SK-N-SH (cell line): ENCODE results near the gene IL4R.
"Not testable (repeated sequence)": the region's sequence is repeated elsewhere in the genome, so short reads cannot be mapped to it uniquely, and the experiment has no call there.

Experiments used
- CHD2 ChIP-seq: fragments of 150-350 bp; IDR thresholded peaks from 2 replicates; pipeline ENCODE4 v1.6.1; 2018; ENCODE audit warnings: low read length; ENCODE audit not compliant: partially characterized antibody
- CTCF ChIP-seq: fragments of 200-600 bp; sonication (generic); IDR thresholded peaks from 2 replicates; pipeline ENCODE4 v1.6.1; 2017; ENCODE audit warnings: antibody characterized with exemption, mild to moderate bottlenecking, moderate library complexity
- EP300 ChIP-seq, 2 experiments: IDR thresholded peaks; 2 replicates each; pipeline versions ENCODE4 v1.4.0 to v1.6.1; 2012; ENCODE audit warnings: borderline replicate concordance in 1 of 2, low read depth in 1 of 2, low read length in 1 of 2
- EZH2phosphoT487 ChIP-seq: fragments of 200-600 bp; sonication (generic); IDR thresholded peaks from 2 replicates; pipeline ENCODE4 v1.6.1; 2017; ENCODE audit warnings: low read depth, mixed run types, mild to moderate bottlenecking, antibody characterized with exemption, moderate library complexity, borderline replicate concordance
- FOXM1 ChIP-seq: IDR thresholded peaks from 2 replicates; pipeline ENCODE4 v1.4.0; 2012; ENCODE audit warnings: low read depth, mild to moderate bottlenecking
- GABPA ChIP-seq: IDR thresholded peaks from 2 replicates; pipeline ENCODE4 v1.4.0; 2012; ENCODE audit warnings: low read depth, mild to moderate bottlenecking
- GATA2 ChIP-seq: sonication (generic); formaldehyde crosslinking; IDR thresholded peaks from 2 replicates; pipeline ENCODE4 v1.5.0; 2020; ENCODE audit warnings: mild to moderate bottlenecking, missing genetic modification reagents
- MAX ChIP-seq: IDR thresholded peaks from 2 replicates; pipeline ENCODE4 v1.4.0; 2012; ENCODE audit warnings: low read depth
- POLR2AphosphoS5 ChIP-seq: IDR thresholded peaks from 2 replicates; pipeline ENCODE4 v1.6.1; 2012; ENCODE audit warnings: low read depth, low read length
- RAD21 ChIP-seq: IDR thresholded peaks from 2 replicates; pipeline ENCODE4 v1.6.1; 2012; ENCODE audit warnings: mild to moderate bottlenecking, low read length
- REST ChIP-seq: IDR thresholded peaks from 2 replicates; pipeline ENCODE4 v1.6.1; 2012; ENCODE audit warnings: mild to moderate bottlenecking, low read depth, low read length, moderate library complexity
- TAF1 ChIP-seq: IDR thresholded peaks from 2 replicates; pipeline ENCODE4 v1.6.1; 2012; ENCODE audit warnings: low read depth, mild to moderate bottlenecking, low read length, moderate library complexity, borderline replicate concordance
- TCF12 ChIP-seq: IDR thresholded peaks from 2 replicates; pipeline ENCODE4 v1.4.0; 2012
- USF2 ChIP-seq: fragments of 150-350 bp; IDR thresholded peaks from 2 replicates; pipeline ENCODE4 v1.6.1; 2017; ENCODE audit warnings: antibody characterized with exemption, low read length, low read depth, borderline replicate concordance

DNA sequence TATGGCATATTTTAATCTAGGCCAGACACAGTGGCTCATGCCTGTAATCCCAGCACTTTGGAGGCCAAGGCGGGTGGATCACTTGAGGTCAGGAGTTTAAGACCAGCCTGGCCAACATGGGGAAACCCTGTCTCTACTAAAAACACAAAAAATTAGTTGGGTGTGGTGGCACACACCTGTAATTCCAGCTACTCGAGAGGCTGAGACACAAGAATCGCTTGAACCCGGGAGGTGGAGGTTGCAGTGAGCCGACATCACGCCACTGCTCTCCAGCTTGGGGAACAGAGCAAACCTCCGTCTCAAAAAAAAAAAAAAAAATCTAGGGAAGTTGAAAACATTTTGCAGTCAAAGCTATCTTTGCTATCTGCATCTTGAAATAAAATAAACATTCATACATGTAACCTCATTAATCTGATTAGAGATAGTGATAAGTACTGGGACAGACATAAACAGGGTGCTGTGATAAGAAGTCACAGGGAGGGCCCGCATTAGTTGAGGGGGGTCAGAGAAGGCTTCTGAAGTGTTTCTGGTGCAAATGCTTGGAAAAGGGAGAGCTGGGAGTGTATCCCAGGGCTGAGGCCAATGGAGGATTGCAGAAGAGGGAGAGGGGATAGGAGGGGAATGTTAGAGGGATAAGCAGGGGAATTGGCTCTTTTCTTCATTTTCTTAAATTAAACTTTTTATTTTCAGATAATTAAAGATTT, 15.8 kb downstream of the IL4R start:
- TF ChIP-seq POLR2AphosphoS5; CTCF; FOXM1; RAD21; MAX; REST; TCF12; CHD2; USF2; TAF1; EP300 (IDR thresholded peaks at IDR 0.05; ENCODE audit: borderline replicate concordance in 1 of 2, low read depth in 1 of 2, low read length in 1 of 2); GATA2 (CRISPR knock-in tag); EZH2phosphoT487; GABPA: not testable (repeated sequence)
